Activated B cell treated with CpG ODN at 0.5 μM for 24 hours (primary cell): ENCODE data around the gene NR5A1. TPM values are rescaled to one million over a fixed set of nuclear protein-coding genes. Genes with fewer than 3 reads are reported as not detected.

Experiments
- ATAC-seq: fragments of 200-7000 bp; cut with Tn5 transposase; one replicate; pipeline ENCODE4 v1.10.0; 2021; ENCODE audit warnings: low read depth, mild to moderate bottlenecking, moderate library complexity
- CTCF ChIA-PET: fragments of 350-600 bp; sonication (Branson Sonifier 250); formaldehyde crosslinking; loops from one replicate; lab custom pipeline; 2021; ENCODE audit warnings: antibody characterized with exemption; lab: Charles Lee
- POLR2A ChIA-PET: fragments of 350-600 bp; sonication (Branson Sonifier 250); formaldehyde crosslinking; loops from one replicate; lab custom pipeline; 2021; ENCODE audit warnings: antibody characterized with exemption; lab: Charles Lee
- DNase-seq: peaks from one replicate; pipeline ENCODE4 v3.0.0; 2022
- H3K27ac Mint-ChIP-seq: one replicate; pipeline ENCODE4 v1.8.0; 2020; ENCODE audit warnings: mixed read lengths
- H3K27me3 Mint-ChIP-seq: one replicate; pipeline ENCODE4 v1.8.0; 2021; ENCODE audit warnings: mixed read lengths
- H3K36me3 Mint-ChIP-seq: one replicate; pipeline ENCODE4 v1.8.0; 2021; ENCODE audit warnings: low read depth, mixed read lengths
- H3K4me1 Mint-ChIP-seq: one replicate; pipeline ENCODE4 v1.8.0; 2021; ENCODE audit warnings: mixed read lengths
- H3K4me3 Mint-ChIP-seq: one replicate; pipeline ENCODE4 v1.8.0; 2020; ENCODE audit warnings: mild to moderate bottlenecking, mixed read lengths
- H3K9me3 Mint-ChIP-seq: one replicate; pipeline ENCODE4 v1.8.0; 2020; ENCODE audit warnings: mixed read lengths
- CTCF ChIP-seq: fragments of 200-600 bp; IDR thresholded peaks from one replicate; pipeline ENCODE4 v1.8.0; 2022; ENCODE audit warnings: antibody characterized with exemption, mild to moderate bottlenecking
- intact Hi-C: fragments of 100-400 bp; cut with micrococcal nuclease; formaldehyde crosslinking; loops from one replicate; pipeline ENCODE4 v1.15.1; 2024
- total RNA-seq: library from RNA; stranded (reverse); gene quantifications from 2 replicates; pipeline ENCODE4 v1.2.3, GENCODE V29; 2022

NR5A1 gene
- total RNA-seq, 1 donor from 2014 or later, result not detected

GRCh38 chr9:124502711-124503702, 4.2 kb downstream of the NR5A1 start:
- DNase-seq, result no peak
- Mint-ChIP-seq H3K36me3 (no peaks in the 10 kb centered on the region), H3K4me1 (peaks cover 6% of the 10 kb centered on the region), H3K27me3 (peaks cover 30% of the 10 kb centered on the region), H3K4me3 (no peak overlapping the region), H3K27ac (no peak overlapping the region), H3K9me3 (no peaks in the 10 kb centered on the region)
- POLR2A ChIA-PET, result no interaction called here
- CTCF ChIA-PET, result no interaction called here
- intact Hi-C loops, result no loop called here
- TF ChIP-seq CTCF, result no peak
- no peak for ATAC-seq

GRCh38 chr9:124501771-124502320, 5.4 kb downstream of the NR5A1 start:
- intact Hi-C loops, result no loop called here
- CTCF ChIA-PET, result no interaction called here
- Mint-ChIP-seq H3K4me3 (no peak overlapping the region), H3K27me3 (peaks cover 30% of the 10 kb centered on the region), H3K9me3 (no peaks in the 10 kb centered on the region), H3K36me3 (no peaks in the 10 kb centered on the region), H3K4me1 (peaks cover 6% of the 10 kb centered on the region), H3K27ac (no peak overlapping the region)
- no peak for ATAC-seq
- DNase-seq, result no peak
- POLR2A ChIA-PET, result no interaction called here
- TF ChIP-seq CTCF, result no peak

- Mint-ChIP-seq H3K4me3 (no peak overlapping the region), H3K4me1 (peaks cover 10% of the 10 kb centered on the region), H3K36me3 (no peaks in the 10 kb centered on the region), H3K27me3 (peaks cover 24% of the 10 kb centered on the region), H3K27ac (no peak overlapping the region), H3K9me3 (no peaks in the 10 kb centered on the region)
- ATAC-seq (no peak), DNase-seq (no peak)
- no peak for TF ChIP-seq CTCF
- intact Hi-C loops, result no loop called here
- CTCF ChIA-PET, result no interaction called here
- POLR2A ChIA-PET, result no interaction called here
These were observed 6.2 kb downstream of the NR5A1 start for GRCh38 chr9:124500796-124501611.

- intact Hi-C loops, result no loop called here
- H3K27ac Mint-ChIP-seq, result no peak overlapping the region
- CTCF ChIA-PET, result no interaction called here
- TF ChIP-seq CTCF, result no peak
- H3K27me3 Mint-ChIP-seq, result peaks cover 17% of the 10 kb centered on the region
- ATAC-seq (no peak), DNase-seq (no peak)
- H3K4me1 Mint-ChIP-seq, result peaks cover 11% of the 10 kb centered on the region
- POLR2A ChIA-PET, result no interaction called here
- H3K36me3 Mint-ChIP-seq, result no peaks in the 10 kb centered on the region
- no peak overlapping the region for H3K4me3 Mint-ChIP-seq
- H3K9me3 Mint-ChIP-seq, result no peaks in the 10 kb centered on the region
These were observed 7.0 kb downstream of the NR5A1 start for GRCh38 chr9:124500028-124500795.
